ENCODE measurements around the gene SPAG17.

DNA sequence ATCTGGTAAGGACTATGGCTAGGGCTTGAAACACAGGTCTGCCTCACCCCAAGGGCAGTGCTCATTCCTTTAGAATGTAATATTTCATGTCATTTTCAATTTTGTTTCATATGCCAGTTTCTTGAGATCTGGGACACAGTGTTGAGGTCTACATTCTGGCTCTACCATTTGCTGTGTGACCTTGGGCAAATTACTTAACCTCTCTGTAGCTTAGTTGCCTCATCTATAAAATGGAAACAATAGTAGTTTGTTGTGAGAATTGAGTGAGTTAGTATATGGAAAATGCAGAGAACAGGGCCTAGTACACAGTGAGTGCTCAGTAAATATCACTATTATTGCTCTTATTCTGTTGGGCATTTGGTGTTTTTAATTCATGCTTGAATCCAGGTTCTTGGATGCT, 171.1 kb downstream of the SPAG17 start:
- TF ChIP-seq, protein P1, sequence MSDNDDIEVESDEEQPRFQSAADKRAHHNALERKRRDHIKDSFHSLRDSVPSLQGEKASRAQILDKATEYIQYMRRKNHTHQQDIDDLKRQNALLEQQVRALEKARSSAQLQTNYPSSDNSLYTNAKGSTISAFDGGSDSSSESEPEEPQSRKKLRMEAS (IDR thresholded peaks at IDR 0.05), result no peak
- no peak for TF ChIP-seq POLR2A (IDR thresholded peaks at IDR 0.05; ENCODE audit: borderline replicate concordance, extremely low read depth, insufficient read depth, insufficient read length)

All from HCT116 (cell line).